OCI-LY1 (cell line): Measurements from ENCODE around the gene HEYL.

Experiments used
- EZH2 ChIP-seq: fragments of 200-600 bp; sonication (generic), shearing (Covaris generic); IDR thresholded peaks from 2 replicates; pipeline ENCODE4 v1.8.0; 2017; ENCODE audit warnings: borderline replicate concordance, mixed run types, mild to moderate bottlenecking, antibody characterized with exemption, low read length, moderate library complexity, mixed read lengths
- TF ChIP-seq, protein P1 (sequence below): fragments of 200-600 bp; sonication (generic), shearing (Covaris generic); IDR thresholded peaks from 2 replicates; pipeline ENCODE4 v1.5.1; 2017; ENCODE audit warnings: mild to moderate bottlenecking, antibody characterized with exemption, low read length, moderate library complexity, mixed read lengths

DNA sequence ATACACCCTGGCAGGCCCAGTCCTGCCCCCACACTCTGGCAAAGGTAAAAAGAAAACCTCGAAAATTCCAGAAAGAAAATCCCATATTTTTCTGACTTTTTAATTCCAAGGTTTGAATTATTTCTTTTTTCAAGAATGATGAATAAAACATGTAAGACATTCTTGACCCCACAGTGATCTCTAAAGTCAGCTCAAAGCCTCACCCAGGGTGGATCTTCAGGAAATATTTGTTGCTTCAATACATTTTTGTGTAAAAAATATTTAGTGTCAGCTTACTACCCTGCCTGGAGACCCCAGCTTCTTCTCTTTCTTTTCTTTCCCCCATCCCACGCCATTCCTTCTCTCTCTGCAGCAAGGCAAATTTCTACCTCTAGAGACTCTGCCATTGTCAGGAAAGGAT lies 39.4 kb upstream of the HEYL start:
- TF ChIP-seq, protein P1, sequence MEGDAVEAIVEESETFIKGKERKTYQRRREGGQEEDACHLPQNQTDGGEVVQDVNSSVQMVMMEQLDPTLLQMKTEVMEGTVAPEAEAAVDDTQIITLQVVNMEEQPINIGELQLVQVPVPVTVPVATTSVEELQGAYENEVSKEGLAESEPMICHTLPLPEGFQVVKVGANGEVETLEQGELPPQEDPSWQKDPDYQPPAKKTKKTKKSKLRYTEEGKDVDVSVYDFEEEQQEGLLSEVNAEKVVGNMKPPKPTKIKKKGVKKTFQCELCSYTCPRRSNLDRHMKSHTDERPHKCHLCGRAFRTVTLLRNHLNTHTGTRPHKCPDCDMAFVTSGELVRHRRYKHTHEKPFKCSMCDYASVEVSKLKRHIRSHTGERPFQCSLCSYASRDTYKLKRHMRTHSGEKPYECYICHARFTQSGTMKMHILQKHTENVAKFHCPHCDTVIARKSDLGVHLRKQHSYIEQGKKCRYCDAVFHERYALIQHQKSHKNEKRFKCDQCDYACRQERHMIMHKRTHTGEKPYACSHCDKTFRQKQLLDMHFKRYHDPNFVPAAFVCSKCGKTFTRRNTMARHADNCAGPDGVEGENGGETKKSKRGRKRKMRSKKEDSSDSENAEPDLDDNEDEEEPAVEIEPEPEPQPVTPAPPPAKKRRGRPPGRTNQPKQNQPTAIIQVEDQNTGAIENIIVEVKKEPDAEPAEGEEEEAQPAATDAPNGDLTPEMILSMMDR: no peak
- TF ChIP-seq EZH2: no peak
